Astrocyte (in vitro differentiated cells and primary cell): Measurements from ENCODE around the gene LRMDA. TPM values are rescaled to one million over a fixed set of nuclear protein-coding genes. Genes with fewer than 3 reads are reported as not detected.

Experiments used
- DNase-seq: peaks from one replicate; pipeline ENCODE4 v3.0.0-alpha.2; 2010; ENCODE audit warnings: low read depth
- FAIRE-seq: peaks from 2 replicates; lab custom pipeline; 2011; peaks lifted over from hg19 to GRCh38; lab: Jason Lieb, UNC
- H2AFZ ChIP-seq: 2 replicates; pipeline ENCODE4 v1.6.0; 2012; ENCODE audit warnings: low read depth, low read length, inconsistent platforms
- H3K27ac ChIP-seq: 2 replicates; pipeline ENCODE4 v1.5.1; 2011; ENCODE audit warnings: low read depth, low read length, inconsistent platforms
- H3K27me3 ChIP-seq: 2 replicates; pipeline ENCODE4 v1.6.0; 2011; ENCODE audit warnings: low read length, inconsistent platforms; ENCODE audit not compliant: insufficient read depth
- H3K36me3 ChIP-seq: 2 replicates; pipeline ENCODE4 v1.5.1; 2011; ENCODE audit warnings: low read length, inconsistent platforms; ENCODE audit not compliant: insufficient read depth
- H3K4me1 ChIP-seq: 2 replicates; pipeline ENCODE4 v1.5.1; 2011; ENCODE audit warnings: low read length, inconsistent platforms; ENCODE audit not compliant: insufficient read depth
- H3K4me2 ChIP-seq: 2 replicates; pipeline ENCODE4 v1.6.0; 2012; ENCODE audit warnings: low read length, inconsistent platforms
- H3K4me3 ChIP-seq: 2 replicates; pipeline ENCODE4 v1.5.1; 2011; ENCODE audit warnings: low read depth, mild to moderate bottlenecking, low read length, inconsistent platforms; ENCODE audit not compliant: insufficient read depth
- H3K79me2 ChIP-seq: 2 replicates; pipeline ENCODE4 v1.6.0; 2012; ENCODE audit warnings: mild to moderate bottlenecking, low read length, inconsistent platforms; ENCODE audit not compliant: insufficient read depth
- H3K9ac ChIP-seq: 2 replicates; pipeline ENCODE4 v1.6.0; 2012; ENCODE audit warnings: mild to moderate bottlenecking, low read length, inconsistent platforms
- H3K9me3 ChIP-seq: 2 replicates; pipeline ENCODE4 v1.5.1; 2012; ENCODE audit warnings: low read depth, mild to moderate bottlenecking, low read length, inconsistent platforms; ENCODE audit not compliant: insufficient read depth
- H4K20me1 ChIP-seq: 2 replicates; pipeline ENCODE4 v1.6.0; 2012; ENCODE audit warnings: low read length, inconsistent platforms; ENCODE audit not compliant: insufficient read depth
- H3K27ac Mint-ChIP-seq: one replicate; pipeline ENCODE4 v1.8.0; 2021; ENCODE audit warnings: mild to moderate bottlenecking, mixed read lengths; ENCODE audit not compliant: unreplicated experiment
- H3K27me3 Mint-ChIP-seq: one replicate; pipeline ENCODE4 v1.8.0; 2021; ENCODE audit warnings: low read depth, mixed read lengths; ENCODE audit not compliant: unreplicated experiment
- H3K36me3 Mint-ChIP-seq: one replicate; pipeline ENCODE4 v1.8.0; 2021; ENCODE audit warnings: low read depth, mixed read lengths; ENCODE audit not compliant: unreplicated experiment
- H3K4me1 Mint-ChIP-seq: one replicate; pipeline ENCODE4 v1.8.0; 2021; ENCODE audit warnings: low read depth, mixed read lengths; ENCODE audit not compliant: unreplicated experiment
- H3K4me3 Mint-ChIP-seq: one replicate; pipeline ENCODE4 v1.8.0; 2021; ENCODE audit warnings: mild to moderate bottlenecking, moderate library complexity, mixed read lengths; ENCODE audit not compliant: unreplicated experiment
- H3K9me3 Mint-ChIP-seq: one replicate; pipeline ENCODE4 v1.8.0; 2021; ENCODE audit warnings: mild to moderate bottlenecking, mixed read lengths; ENCODE audit not compliant: unreplicated experiment
- EZH2 ChIP-seq: IDR thresholded peaks from 2 replicates; pipeline ENCODE4 v1.6.1; 2012; ENCODE audit warnings: mild to moderate bottlenecking, low read length, inconsistent platforms; ENCODE audit not compliant: insufficient read depth
- total RNA-seq: library from RNA; stranded (reverse); gene quantifications from 2 replicates; pipeline ENCODE4 v1.2.1, GENCODE V29; 2021
- TF ChIP-seq, protein P1 (sequence below): IDR thresholded peaks from 2 replicates; pipeline ENCODE4 v1.5.1; 2011; ENCODE audit warnings: low read depth, mild to moderate bottlenecking, inconsistent platforms, low read length, moderate library complexity; ENCODE audit not compliant: insufficient read depth

Gene LRMDA
- total RNA-seq, 1 donor from 2014 or later: 2.7 TPM

DNA sequence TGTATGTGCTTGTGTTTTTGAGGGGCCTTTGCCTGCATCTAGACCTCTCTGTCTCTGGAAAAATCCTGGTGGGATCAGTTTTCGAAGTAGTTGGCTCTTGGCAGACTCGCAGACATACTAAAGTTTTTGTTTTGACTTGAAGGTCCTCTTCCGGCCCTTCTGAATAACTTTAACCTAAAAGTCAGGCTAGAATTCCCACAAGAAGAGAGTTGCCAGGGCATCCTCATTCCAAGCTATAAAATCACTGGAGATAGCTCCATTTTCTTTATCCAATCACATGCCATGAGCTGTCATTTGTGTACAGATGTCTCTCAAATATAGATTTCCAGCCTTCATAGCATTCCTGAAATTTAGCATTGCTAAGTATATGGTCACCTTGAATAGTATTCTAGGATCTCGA, 967.8 kb downstream of the LRMDA start:
- no peaks in the 10 kb centered on the region for H3K79me2 ChIP-seq
- no peak overlapping the region for H3K4me2 ChIP-seq
- H4K20me1 ChIP-seq: no peaks in the 10 kb centered on the region
- DNase-seq (no peak), FAIRE-seq (no peak)
- H3K4me3 ChIP-seq: no peak overlapping the region
- no peaks in the 10 kb centered on the region for H3K27me3 ChIP-seq
- Mint-ChIP-seq H3K27ac (no peak overlapping the region), H3K27me3 (peaks cover 4% of the 10 kb centered on the region), H3K4me3 (no peak overlapping the region), H3K36me3 (peaks cover 2% of the 10 kb centered on the region), H3K4me1 (peaks cover 3% of the 10 kb centered on the region), H3K9me3 (no peaks in the 10 kb centered on the region)
- TF ChIP-seq, protein P1, sequence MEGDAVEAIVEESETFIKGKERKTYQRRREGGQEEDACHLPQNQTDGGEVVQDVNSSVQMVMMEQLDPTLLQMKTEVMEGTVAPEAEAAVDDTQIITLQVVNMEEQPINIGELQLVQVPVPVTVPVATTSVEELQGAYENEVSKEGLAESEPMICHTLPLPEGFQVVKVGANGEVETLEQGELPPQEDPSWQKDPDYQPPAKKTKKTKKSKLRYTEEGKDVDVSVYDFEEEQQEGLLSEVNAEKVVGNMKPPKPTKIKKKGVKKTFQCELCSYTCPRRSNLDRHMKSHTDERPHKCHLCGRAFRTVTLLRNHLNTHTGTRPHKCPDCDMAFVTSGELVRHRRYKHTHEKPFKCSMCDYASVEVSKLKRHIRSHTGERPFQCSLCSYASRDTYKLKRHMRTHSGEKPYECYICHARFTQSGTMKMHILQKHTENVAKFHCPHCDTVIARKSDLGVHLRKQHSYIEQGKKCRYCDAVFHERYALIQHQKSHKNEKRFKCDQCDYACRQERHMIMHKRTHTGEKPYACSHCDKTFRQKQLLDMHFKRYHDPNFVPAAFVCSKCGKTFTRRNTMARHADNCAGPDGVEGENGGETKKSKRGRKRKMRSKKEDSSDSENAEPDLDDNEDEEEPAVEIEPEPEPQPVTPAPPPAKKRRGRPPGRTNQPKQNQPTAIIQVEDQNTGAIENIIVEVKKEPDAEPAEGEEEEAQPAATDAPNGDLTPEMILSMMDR: no peak
- no peak for TF ChIP-seq EZH2
- H3K27ac ChIP-seq: no peak overlapping the region
- no peaks in the 10 kb centered on the region for H3K9me3 ChIP-seq
- H3K36me3 ChIP-seq: no peaks in the 10 kb centered on the region
- H3K9ac ChIP-seq: no peak overlapping the region
- peaks cover 24% of the 10 kb centered on the region for H3K4me1 ChIP-seq
- H2AFZ ChIP-seq: peak overlapping the region; percentile 12

DNA sequence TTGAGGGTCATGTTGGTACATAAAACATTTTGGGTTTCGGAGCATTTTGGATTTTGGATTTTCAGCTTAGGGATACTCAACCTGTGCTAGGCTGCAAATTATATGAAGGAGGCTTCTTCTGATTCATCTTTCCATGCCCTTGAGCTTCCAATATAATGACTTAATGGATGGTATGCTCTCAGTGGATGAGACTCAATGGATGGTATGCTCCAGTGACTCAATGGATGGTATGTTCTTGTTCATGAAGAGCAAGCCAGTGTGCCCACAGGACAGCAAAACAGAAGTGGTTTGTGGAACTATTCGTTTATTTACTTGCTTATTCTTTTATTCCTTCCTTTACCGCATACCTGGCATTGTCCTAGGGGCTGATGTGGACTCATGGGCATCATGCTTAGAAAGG, 969.6 kb downstream of the LRMDA start:
- Histone ChIP-seq H3K4me1 (peaks cover 24% of the 10 kb centered on the region), H3K36me3 (no peaks in the 10 kb centered on the region), H3K79me2 (no peaks in the 10 kb centered on the region), H3K9ac (no peak overlapping the region), H3K27ac (no peak overlapping the region), H3K4me2 (no peak overlapping the region), H3K4me3 (no peak overlapping the region), H3K9me3 (no peaks in the 10 kb centered on the region), H2AFZ (no peak overlapping the region), H4K20me1 (no peaks in the 10 kb centered on the region), H3K27me3 (no peaks in the 10 kb centered on the region)
- Mint-ChIP-seq H3K4me1 (peaks cover 3% of the 10 kb centered on the region), H3K4me3 (no peak overlapping the region), H3K9me3 (peaks cover 5% of the 10 kb centered on the region), H3K27ac (no peak overlapping the region), H3K36me3 (peaks cover 2% of the 10 kb centered on the region), H3K27me3 (peaks cover 4% of the 10 kb centered on the region)
- TF ChIP-seq, protein P1: no peak
- TF ChIP-seq EZH2: no peak
- DNase-seq (no peak), FAIRE-seq (no peak)

DNA sequence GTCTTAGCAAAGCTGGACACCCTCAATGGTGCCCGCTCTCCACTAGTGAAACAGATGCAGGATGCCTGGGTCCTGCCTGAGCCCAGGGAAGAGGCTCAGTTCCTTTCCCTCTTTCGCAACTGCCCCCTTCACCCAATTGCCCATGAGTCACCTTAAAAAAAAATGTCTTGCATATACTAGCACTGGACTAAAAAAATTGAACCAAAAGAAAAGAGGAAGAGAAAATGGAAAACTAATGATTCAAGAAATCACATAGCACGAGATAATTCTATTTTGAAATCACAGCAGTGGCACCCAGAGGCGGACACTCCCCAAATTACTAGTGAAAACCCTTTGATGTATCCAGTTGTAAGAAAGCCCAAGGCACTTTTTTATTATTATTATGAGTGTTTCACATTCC, 972.5 kb downstream of the LRMDA start:
- H4K20me1 ChIP-seq: no peaks in the 10 kb centered on the region
- H3K9ac ChIP-seq: no peak overlapping the region
- H3K79me2 ChIP-seq: no peaks in the 10 kb centered on the region
- H3K9me3 Mint-ChIP-seq: peaks cover 7% of the 10 kb centered on the region
- DNase-seq (no peak), FAIRE-seq (no peak)
- no peak overlapping the region for H2AFZ ChIP-seq
- H3K4me3 Mint-ChIP-seq: no peak overlapping the region
- H3K4me1 ChIP-seq: peaks cover 4% of the 10 kb centered on the region
- H3K27me3 ChIP-seq: no peaks in the 10 kb centered on the region
- H3K36me3 Mint-ChIP-seq: peaks cover 2% of the 10 kb centered on the region
- peaks cover 4% of the 10 kb centered on the region for H3K27me3 Mint-ChIP-seq
- H3K4me1 Mint-ChIP-seq: peaks cover 4% of the 10 kb centered on the region
- no peak overlapping the region for H3K27ac ChIP-seq
- no peak for TF ChIP-seq EZH2
- no peak overlapping the region for H3K4me3 ChIP-seq
- H3K36me3 ChIP-seq: no peaks in the 10 kb centered on the region
- no peak overlapping the region for H3K27ac Mint-ChIP-seq
- H3K4me2 ChIP-seq: no peak overlapping the region
- H3K9me3 ChIP-seq: no peaks in the 10 kb centered on the region
